RWPE2 (cell line): ENCODE data around the gene SLC25A20.
"Not testable (repeated sequence)": the region's sequence is repeated elsewhere in the genome, so short reads cannot be mapped to it uniquely, and the experiment has no call there.

ENCODE experiments used
- ATAC-seq: fragments of 200-7000 bp; cut with Tn5 transposase; 3 replicates; pipeline ENCODE4 v1.9.1; 2021; ENCODE audit warnings: low read depth
- DNase-seq: peaks from one replicate; pipeline ENCODE4 v3.0.0-alpha.2; 2020; ENCODE audit warnings: low spot score
- H3K27ac ChIP-seq: fragments of 450-650 bp; 2 replicates; pipeline ENCODE4 v1.5.1; 2017; ENCODE audit warnings: mild to moderate bottlenecking; ENCODE audit not compliant: poor library complexity, severe bottlenecking
- H3K27me3 ChIP-seq: fragments of 250-450 bp; sonication (Bioruptor Pico); 2 replicates; pipeline ENCODE4 v1.5.1; 2021; ENCODE audit warnings: mild to moderate bottlenecking, moderate library complexity; ENCODE audit not compliant: insufficient read depth, poor library complexity, severe bottlenecking
- H3K36me3 ChIP-seq: fragments of 250-450 bp; sonication (Bioruptor Pico); 2 replicates; pipeline ENCODE4 v1.5.1; 2020; ENCODE audit warnings: low read depth, mild to moderate bottlenecking, moderate library complexity
- H3K4me1 ChIP-seq: fragments of 250-450 bp; sonication (Bioruptor Pico); 2 replicates; pipeline ENCODE4 v1.5.1; 2021; ENCODE audit warnings: mild to moderate bottlenecking, moderate library complexity; ENCODE audit not compliant: insufficient read depth, poor library complexity, severe bottlenecking
- H3K4me3 ChIP-seq: fragments of 250-450 bp; sonication (Bioruptor Pico); 2 replicates; pipeline ENCODE4 v1.5.1; 2021; ENCODE audit warnings: mild to moderate bottlenecking, moderate library complexity; ENCODE audit not compliant: severe bottlenecking
- H3K9me3 ChIP-seq: fragments of 250-450 bp; sonication (Bioruptor Pico); 2 replicates; pipeline ENCODE4 v1.5.1; 2021; ENCODE audit warnings: mild to moderate bottlenecking, moderate library complexity; ENCODE audit not compliant: severe bottlenecking
- CTCF ChIP-seq: fragments of 450-650 bp; IDR thresholded peaks from one replicate; pipeline ENCODE4 v1.5.1; 2017; ENCODE audit warnings: mild to moderate bottlenecking, moderate library complexity; ENCODE audit not compliant: poor library complexity, severe bottlenecking

The SLC25A20 gene

GRCh38 chr3:48835650-48836366 is 62.9 kb downstream of the SLC25A20 start:
- no peak for TF ChIP-seq CTCF
- no peak for ATAC-seq

GRCh38 chr3:48832684-48833083 is 66.0 kb downstream of the SLC25A20 start:
- Histone ChIP-seq H3K27ac (no peak overlapping the region), H3K9me3 (no peaks in the 10 kb centered on the region), H3K36me3 (no peaks in the 10 kb centered on the region), H3K27me3 (no peaks in the 10 kb centered on the region), H3K4me3 (no peak overlapping the region), H3K4me1 (no peaks in the 10 kb centered on the region)
- ATAC-seq, result no peak
- DNase-seq, result no peak
- TF ChIP-seq CTCF, result no peak

More at GRCh38 chr3:48835650-48836366, 62.9 kb downstream of the SLC25A20 start:
- Histone ChIP-seq H3K9me3 (no peaks in the 10 kb centered on the region), H3K27me3 (no peaks in the 10 kb centered on the region), H3K4me1 (no peaks in the 10 kb centered on the region), H3K27ac (no peak overlapping the region), H3K36me3 (no peaks in the 10 kb centered on the region), H3K4me3 (no peak overlapping the region)
- DNase-seq, result no peak

GRCh38 chr3:48830715-48831114 is 68.0 kb downstream of the SLC25A20 start:
- DNase-seq, result no peak

GRCh38 chr3:48829525-48829924 is 69.2 kb downstream of the SLC25A20 start:
- H3K27me3 ChIP-seq, result not testable (repeated sequence)

More at GRCh38 chr3:48830715-48831114, 68.0 kb downstream of the SLC25A20 start:
- TF ChIP-seq CTCF, result no peak
- H3K27ac ChIP-seq, result no peak overlapping the region
- H3K4me1 ChIP-seq, result peaks cover 3% of the 10 kb centered on the region
- no peaks in the 10 kb centered on the region for H3K9me3 ChIP-seq
- H3K36me3 ChIP-seq, result no peaks in the 10 kb centered on the region
- H3K4me3 ChIP-seq, result no peak overlapping the region
- no peak for ATAC-seq
- H3K27me3 ChIP-seq, result no peaks in the 10 kb centered on the region

GRCh38 chr3:48827874-48828273 is 70.8 kb downstream of the SLC25A20 start:
- H3K36me3 ChIP-seq, H3K27ac ChIP-seq, H3K9me3 ChIP-seq, DNase-seq, H3K4me3 ChIP-seq, H3K27me3 ChIP-seq, H3K4me1 ChIP-seq, ATAC-seq: not testable (repeated sequence)

More at GRCh38 chr3:48829525-48829924, 69.2 kb downstream of the SLC25A20 start:
- ATAC-seq, H3K27ac ChIP-seq, H3K36me3 ChIP-seq, H3K4me1 ChIP-seq, H3K9me3 ChIP-seq, H3K4me3 ChIP-seq, DNase-seq: not testable (repeated sequence)

GRCh38 chr3:48826451-48826850 is 72.2 kb downstream of the SLC25A20 start:
- Histone ChIP-seq H3K4me3 (no peak overlapping the region), H3K4me1 (peaks cover 3% of the 10 kb centered on the region), H3K27ac (no peak overlapping the region), H3K36me3 (no peaks in the 10 kb centered on the region), H3K9me3 (no peaks in the 10 kb centered on the region), H3K27me3 (no peaks in the 10 kb centered on the region)
- ATAC-seq (no peak), DNase-seq (no peak)
- TF ChIP-seq CTCF, result no peak
